Neuronal stem cell (in vitro differentiated cells): ENCODE measurements around the gene CDIP1.

ENCODE experiments used
- DNase-seq: peaks from one replicate; pipeline ENCODE4 v3.0.0-alpha.2; 2013; ENCODE audit warnings: low spot score
- H2AFZ ChIP-seq: one replicate; pipeline ENCODE4 v1.6.1; 2013; ENCODE audit warnings: mild to moderate bottlenecking, low read length, inconsistent platforms
- H2AK5ac ChIP-seq: 2 replicates; pipeline ENCODE4 v1.6.1; 2013; ENCODE audit warnings: low read depth, mild to moderate bottlenecking, inconsistent platforms, low read length, moderate library complexity, mixed read lengths
- H2BK120ac ChIP-seq: 2 replicates; pipeline ENCODE4 v1.6.1; 2013; ENCODE audit warnings: low read depth, mild to moderate bottlenecking, inconsistent platforms, low read length, moderate library complexity, mixed read lengths
- H2BK12ac ChIP-seq: one replicate; pipeline ENCODE4 v1.6.1; 2013; ENCODE audit warnings: low read length, inconsistent platforms
- H2BK15ac ChIP-seq: 2 replicates; pipeline ENCODE4 v1.6.1; 2013; ENCODE audit warnings: mild to moderate bottlenecking, low read length, inconsistent platforms, mixed read lengths
- H2BK5ac ChIP-seq: one replicate; pipeline ENCODE4 v1.6.1; 2013; ENCODE audit warnings: inconsistent platforms, mild to moderate bottlenecking, low read length, moderate library complexity
- H3K14ac ChIP-seq: one replicate; pipeline ENCODE4 v1.6.1; 2013; ENCODE audit warnings: low read length, inconsistent platforms
- H3K18ac ChIP-seq: 2 replicates; pipeline ENCODE4 v1.6.1; 2013; ENCODE audit warnings: low read length, inconsistent platforms
- H3K23ac ChIP-seq: 2 replicates; pipeline ENCODE4 v1.6.1; 2013; ENCODE audit warnings: low read depth, mild to moderate bottlenecking, mixed read lengths, low read length, inconsistent platforms; ENCODE audit not compliant: poor library complexity
- H3K27ac ChIP-seq: replicated peaks from 3 replicates; pipeline ENCODE4 v1.5.1; 2013; ENCODE audit warnings: low read length, inconsistent platforms
- H3K27me3 ChIP-seq, 3 experiments: 2 replicates each; pipeline ENCODE4 v1.6.1; 2013; ENCODE audit warnings: low read length in 3 of 3, mild to moderate bottlenecking in 2 of 3, inconsistent platforms in 1 of 3, low read depth in 1 of 3, mixed read lengths in 1 of 3, moderate library complexity in 1 of 3; ENCODE audit not compliant: control insufficient read depth in 3 of 3, insufficient read depth in 3 of 3
- H3K36me3 ChIP-seq, 2 donors: replicated peaks in 1 of 2; 2 replicates each; pipeline ENCODE4 v1.6.1; 2013; ENCODE audit warnings: low read length in 2 of 2; ENCODE audit not compliant: control insufficient read depth in 2 of 2, insufficient read depth in 2 of 2
- H3K4ac ChIP-seq: 2 replicates; pipeline ENCODE4 v1.6.1; 2013; ENCODE audit warnings: inconsistent platforms, mild to moderate bottlenecking, low read length, moderate library complexity
- H3K4me1 ChIP-seq, 2 donors: 1 replicate in 1 of 2; 2 replicates in 1 of 2; pipeline ENCODE4 v1.6.1; 2013; ENCODE audit warnings: low read length in 2 of 2, low read depth in 1 of 2; ENCODE audit not compliant: control insufficient read depth in 2 of 2, insufficient read depth in 1 of 2
- H3K4me2 ChIP-seq: one replicate; pipeline ENCODE4 v1.6.1; 2013; ENCODE audit warnings: mild to moderate bottlenecking, low read length, inconsistent platforms; ENCODE audit not compliant: insufficient read depth, poor library complexity, severe bottlenecking
- H3K4me3 ChIP-seq, 2 donors: 2 replicates each; pipeline ENCODE4 v1.5.1; 2013; ENCODE audit warnings: low read length in 2 of 2, mild to moderate bottlenecking in 2 of 2, inconsistent platforms in 1 of 2, moderate library complexity in 1 of 2
- H3K79me1 ChIP-seq: one replicate; pipeline ENCODE4 v1.6.1; 2013; ENCODE audit warnings: low read depth, mild to moderate bottlenecking, inconsistent platforms, low read length, moderate library complexity
- H3K9ac ChIP-seq: one replicate; pipeline ENCODE4 v1.6.1; 2013; ENCODE audit warnings: mild to moderate bottlenecking, low read depth, low read length, inconsistent platforms; ENCODE audit not compliant: poor library complexity
- H3K9me3 ChIP-seq, 2 donors: replicated peaks in 1 of 2; 2 replicates each; pipeline versions ENCODE3 to v1.6.1; 2013; ENCODE audit warnings: low read length in 2 of 2, mild to moderate bottlenecking in 2 of 2, inconsistent platforms in 1 of 2, low read depth in 1 of 2, mixed read lengths in 1 of 2, moderate library complexity in 1 of 2; ENCODE audit not compliant: control insufficient read depth in 2 of 2, insufficient read depth in 1 of 2
- H4K8ac ChIP-seq: one replicate; pipeline ENCODE4 v1.6.1; 2013; ENCODE audit warnings: low read depth, mild to moderate bottlenecking, inconsistent platforms, low read length, moderate library complexity
- H4K91ac ChIP-seq: one replicate; pipeline ENCODE4 v1.6.1; 2013; ENCODE audit warnings: low read length, low read depth, mild to moderate bottlenecking, inconsistent platforms; ENCODE audit not compliant: poor library complexity
- WGBS, 2 donors: extraction: QIAGEN DNeasy Blood & Tissue Kit; methylation state at CpG; one replicate each; pipeline ENCODE4 v1.1.7; 2013; ENCODE audit warnings: missing lambda C conversion rate in 2 of 2, mixed read lengths in 1 of 2; ENCODE audit not compliant: insufficient read length in 2 of 2, insufficient replicate concordance in 1 of 2; ENCODE audit errors: extremely low coverage in 2 of 2; 5-methylcytosine and 5-hydroxymethylcytosine counted together

The CDIP1 gene

DNA sequence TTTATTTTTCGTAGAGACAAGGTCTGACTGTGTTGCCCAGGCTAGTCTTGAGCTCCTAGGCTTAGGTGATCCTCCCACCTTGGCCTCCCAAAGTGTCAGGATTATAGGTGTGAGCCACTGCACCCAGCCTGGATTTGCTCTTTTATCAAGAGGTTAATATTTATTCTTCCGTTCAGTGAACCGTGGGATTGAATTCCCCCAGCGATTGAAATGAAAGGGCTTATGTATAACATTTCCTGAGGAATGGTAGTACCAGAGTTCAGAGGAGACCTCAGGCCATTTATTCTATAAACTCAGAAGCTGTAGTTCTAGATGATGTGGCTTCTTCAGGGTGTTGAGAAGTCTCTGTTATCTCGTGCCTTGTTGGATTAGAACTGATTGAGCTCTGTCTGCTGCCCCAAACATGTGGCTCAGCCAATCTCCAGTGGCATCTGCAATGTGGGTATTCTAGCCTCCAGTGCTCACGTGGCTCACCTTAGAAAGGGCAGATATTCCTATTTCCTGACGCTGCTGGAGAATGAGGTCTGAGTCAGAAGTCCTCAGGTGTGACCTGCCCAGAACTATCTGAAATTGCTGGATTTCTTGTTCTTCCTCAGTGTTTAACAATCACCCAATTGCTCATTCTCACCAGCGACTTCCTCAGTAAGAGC is 39.9 kb downstream of the CDIP1 start:
- Histone ChIP-seq H2BK5ac (no peak overlapping the region), H3K9me3 (no peaks in the 10 kb centered on the region), H3K4me1 (peaks cover 4 to 9% of the 10 kb centered on the region in 2 donors), H3K27ac (no peak overlapping the region), H2BK120ac (no peak overlapping the region), H3K9ac (no peak overlapping the region), H3K18ac (no peak overlapping the region), H2BK15ac (no peak overlapping the region), H2AFZ (no peak overlapping the region), H3K4me2 (no peak overlapping the region), H3K4me3 (no peak overlapping the region), H3K23ac (no peak overlapping the region), H3K36me3 (peaks cover 0 to 4% of the 10 kb centered on the region in 2 donors), H2BK12ac (no peak overlapping the region), H3K4ac (no peak overlapping the region), H3K79me1 (no peaks in the 10 kb centered on the region), H4K8ac (no peak overlapping the region), H3K14ac (no peak overlapping the region), H4K91ac (no peak overlapping the region), H3K27me3 (no peaks in the 10 kb centered on the region), H2AK5ac (no peak overlapping the region)
- WGBS, 2 donors, result no CpG with 5 or more reads among the region's 8 CpGs
- DNase-seq, result no peak

DNA sequence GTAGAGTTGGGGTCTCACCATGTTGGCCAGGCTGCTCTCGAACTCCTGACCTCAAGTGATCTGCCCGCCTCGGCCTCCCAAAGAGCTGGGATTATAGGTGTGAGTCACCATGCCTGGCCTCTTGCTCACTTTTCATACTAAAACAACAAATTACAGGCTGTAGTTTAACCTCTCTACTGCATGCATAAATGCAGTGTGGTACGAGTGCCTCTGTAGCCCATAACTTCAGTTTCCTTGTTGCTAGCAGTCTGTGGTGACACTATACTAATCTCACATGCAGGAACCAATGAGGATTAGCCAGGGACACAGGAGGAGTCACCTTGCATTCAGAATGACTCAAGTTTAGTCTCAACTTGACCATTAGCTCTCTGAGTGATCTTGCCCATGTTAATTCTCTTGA is 42.3 kb downstream of the CDIP1 start:
- Histone ChIP-seq H2BK12ac (no peak overlapping the region), H2AK5ac (no peak overlapping the region), H2AFZ (no peak overlapping the region), H3K9ac (no peak overlapping the region), H3K18ac (no peak overlapping the region), H3K4me3 (no peak overlapping the region), H3K4ac (no peak overlapping the region), H3K27me3 (no peaks in the 10 kb centered on the region), H4K8ac (no peak overlapping the region), H3K4me1 (peaks cover 3 to 6% of the 10 kb centered on the region in 2 donors), H3K79me1 (no peaks in the 10 kb centered on the region), H3K4me2 (no peak overlapping the region), H3K9me3 (no peaks in the 10 kb centered on the region), H4K91ac (no peak overlapping the region), H3K14ac (no peak overlapping the region), H2BK120ac (no peak overlapping the region), H3K23ac (no peak overlapping the region), H3K36me3 (peaks cover 0 to 4% of the 10 kb centered on the region in 2 donors), H2BK15ac (no peak overlapping the region), H3K27ac (no peak overlapping the region), H2BK5ac (no peak overlapping the region)
- no peak for DNase-seq
- no CpG with 5 or more reads among the region's 4 CpGs for WGBS, 2 donors

DNA sequence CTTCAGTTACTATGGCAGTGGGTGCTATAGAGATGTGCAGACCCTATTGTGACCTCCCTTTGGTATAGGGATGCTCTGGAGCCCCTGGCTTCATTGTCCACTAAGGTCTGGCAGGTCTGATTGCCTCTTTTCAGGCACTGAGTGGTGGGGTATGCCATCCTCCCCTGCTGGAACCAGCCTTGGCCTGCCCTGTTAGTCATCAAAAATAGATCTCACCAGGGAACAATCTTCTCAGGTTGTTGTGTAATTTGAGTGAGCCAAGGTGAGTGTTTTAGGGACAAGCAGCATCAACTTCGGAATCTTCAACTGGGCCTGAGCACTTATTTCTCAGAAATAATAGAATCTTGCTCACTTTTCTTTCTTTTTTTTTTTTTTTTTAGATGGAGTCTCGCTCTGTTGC is 42.8 kb downstream of the CDIP1 start:
- no peak overlapping the region for H2BK12ac ChIP-seq
- no peak overlapping the region for H3K4me3 ChIP-seq
- H2AFZ ChIP-seq, result no peak overlapping the region
- H2BK15ac ChIP-seq, result no peak overlapping the region
- no peak overlapping the region for H3K18ac ChIP-seq
- no peak overlapping the region for H2BK5ac ChIP-seq
- no CpG with 5 or more reads among the region's 2 CpGs for WGBS, 2 donors
- peaks cover 0 to 4% of the 10 kb centered on the region in 2 donors for H3K36me3 ChIP-seq
- no peak overlapping the region for H4K91ac ChIP-seq
- no peak overlapping the region for H3K4ac ChIP-seq
- no peak overlapping the region for H3K9ac ChIP-seq
- H4K8ac ChIP-seq, result no peak overlapping the region
- no peak overlapping the region for H3K23ac ChIP-seq
- H3K27ac ChIP-seq, result no peak overlapping the region
- H2BK120ac ChIP-seq, result no peak overlapping the region
- no peaks in the 10 kb centered on the region for H3K79me1 ChIP-seq
- H3K4me2 ChIP-seq, result no peak overlapping the region
- no peaks in the 10 kb centered on the region for H3K9me3 ChIP-seq
- peaks cover 3 to 4% of the 10 kb centered on the region in 2 donors for H3K4me1 ChIP-seq
- no peak overlapping the region for H3K14ac ChIP-seq
- no peak overlapping the region for H2AK5ac ChIP-seq
- H3K27me3 ChIP-seq, result no peaks in the 10 kb centered on the region
- no peak for DNase-seq

DNA sequence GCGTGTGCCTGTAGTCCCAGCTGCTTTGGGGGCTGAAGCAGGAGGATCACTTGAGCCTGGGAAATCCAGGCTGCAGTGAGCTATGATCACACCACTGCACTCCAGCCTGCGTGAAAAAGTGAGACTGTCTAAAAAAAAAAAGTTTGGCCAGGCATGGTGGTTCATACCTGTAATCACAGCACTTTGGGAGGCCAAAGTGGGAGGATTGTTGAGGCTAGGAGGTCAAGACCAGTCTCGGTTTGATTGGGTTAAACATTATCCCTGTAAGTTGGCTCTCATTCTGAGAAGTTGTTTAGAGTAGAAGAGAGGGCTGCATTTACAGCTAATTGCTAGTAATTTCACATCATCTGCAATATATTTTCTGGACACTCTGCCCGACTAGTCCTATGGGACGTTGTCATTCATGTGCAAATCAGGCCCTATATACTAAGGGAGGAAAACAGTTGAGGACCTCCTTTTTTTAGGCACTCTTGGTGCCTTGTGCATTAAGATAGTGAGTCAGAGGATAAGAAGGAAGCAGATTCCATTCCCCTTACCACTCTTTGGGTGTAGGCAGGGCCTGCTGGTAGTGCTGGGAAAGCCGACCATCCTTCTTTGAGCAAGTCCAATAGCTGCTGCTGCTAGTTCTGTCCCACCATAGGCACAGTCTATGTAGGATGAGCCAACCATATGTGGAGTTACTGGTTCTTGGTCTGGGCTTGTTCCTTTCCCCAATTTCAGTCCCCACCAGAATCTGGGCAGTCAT is 43.7 kb downstream of the CDIP1 start:
- no peak overlapping the region for H3K4me2 ChIP-seq

More for the DNA sequence above, 43.7 kb downstream of the CDIP1 start:
- no peaks in the 10 kb centered on the region for H3K79me1 ChIP-seq
- H2AFZ ChIP-seq, result no peak overlapping the region
- peaks cover 0 to 4% of the 10 kb centered on the region in 2 donors for H3K36me3 ChIP-seq
- no peak overlapping the region for H3K4ac ChIP-seq
- no peak overlapping the region for H4K8ac ChIP-seq
- no peak overlapping the region for H2BK15ac ChIP-seq
- no peak overlapping the region for H3K23ac ChIP-seq
- no peak overlapping the region for H3K14ac ChIP-seq
- no peak overlapping the region for H3K9ac ChIP-seq
- no peaks in the 10 kb centered on the region for H3K9me3 ChIP-seq
- no peak for DNase-seq
- no peak overlapping the region for H3K18ac ChIP-seq
- WGBS, 2 donors, result no CpG with 5 or more reads among the region's 6 CpGs
- H2AK5ac ChIP-seq, result no peak overlapping the region
- H2BK12ac ChIP-seq, result no peak overlapping the region
- no peak overlapping the region for H4K91ac ChIP-seq
- no peaks in the 10 kb centered on the region for H3K4me1 ChIP-seq
- H3K4me3 ChIP-seq, result no peak overlapping the region
- H2BK120ac ChIP-seq, result no peak overlapping the region
- H3K27me3 ChIP-seq, result no peaks in the 10 kb centered on the region
- H2BK5ac ChIP-seq, result no peak overlapping the region
- H3K27ac ChIP-seq, result no peak overlapping the region
